GM19324 (cell line): ENCODE results near the gene ATXN1.

Experiments
- ATAC-seq: cut with Tn5 transposase; IDR thresholded peaks from one replicate; pipeline ENCODE4 v1.9.1; 2021; ENCODE audit warnings: mild to moderate bottlenecking, moderate library complexity; ENCODE audit not compliant: unreplicated experiment, low FRiP score

Gene ATXN1

DNA sequence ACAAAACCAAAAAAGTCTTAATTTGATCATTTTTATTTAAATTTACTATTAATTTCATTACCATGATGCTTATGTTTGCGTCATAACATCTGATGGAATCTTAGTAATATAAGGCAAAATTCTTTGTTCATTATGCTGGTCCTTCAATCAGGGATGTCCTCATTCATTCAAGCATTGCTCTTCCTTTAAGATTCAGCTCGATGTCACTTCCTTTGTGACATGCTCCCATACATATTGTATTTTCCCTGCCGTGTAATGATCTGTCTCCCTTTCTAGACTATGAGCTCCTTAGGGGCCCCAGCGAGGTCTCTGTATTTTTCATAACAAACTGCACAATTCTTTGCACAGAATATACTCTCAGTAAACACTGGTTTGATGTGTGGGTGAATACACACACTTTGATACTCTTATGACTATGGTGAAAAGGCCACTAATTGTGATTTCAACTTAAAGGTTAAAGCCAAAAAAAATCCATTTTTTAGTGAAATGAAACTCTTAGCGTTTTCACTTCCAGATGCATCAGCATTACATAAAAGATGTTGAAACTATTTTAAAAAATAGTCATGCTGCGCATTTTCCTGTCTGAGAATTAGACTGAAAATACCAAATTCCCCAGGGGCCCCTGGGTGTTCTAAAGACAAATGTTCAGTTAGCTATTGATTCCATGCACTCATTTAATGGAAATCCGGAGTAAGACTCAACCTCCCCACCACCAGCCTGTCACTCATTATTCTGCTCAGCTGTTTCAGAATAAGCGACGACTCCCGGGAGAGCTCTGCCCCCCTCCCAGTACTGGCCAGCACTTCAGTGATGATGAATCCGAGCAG, 169.7 kb downstream of the ATXN1 start:
- ATAC-seq = peak; percentile 72

DNA sequence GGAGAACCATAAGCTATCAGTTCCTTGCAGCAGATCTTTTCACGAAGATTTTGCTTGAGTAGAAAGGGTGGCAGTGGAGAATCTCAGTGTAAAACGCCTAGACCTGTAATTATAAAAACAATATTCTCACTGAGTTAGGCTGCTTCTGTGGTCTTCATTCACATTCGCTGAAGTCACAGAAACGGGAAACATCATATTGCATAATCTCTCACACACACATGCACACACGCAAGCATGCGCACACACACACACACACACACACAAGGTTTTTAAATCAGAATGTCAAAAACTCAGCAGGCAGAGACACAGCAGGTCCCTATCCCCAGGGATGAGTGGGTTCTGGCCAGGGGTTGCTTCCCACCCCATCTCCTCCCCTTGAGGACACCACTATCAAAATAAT, 175.5 kb downstream of the ATXN1 start:
- no peak for ATAC-seq

DNA sequence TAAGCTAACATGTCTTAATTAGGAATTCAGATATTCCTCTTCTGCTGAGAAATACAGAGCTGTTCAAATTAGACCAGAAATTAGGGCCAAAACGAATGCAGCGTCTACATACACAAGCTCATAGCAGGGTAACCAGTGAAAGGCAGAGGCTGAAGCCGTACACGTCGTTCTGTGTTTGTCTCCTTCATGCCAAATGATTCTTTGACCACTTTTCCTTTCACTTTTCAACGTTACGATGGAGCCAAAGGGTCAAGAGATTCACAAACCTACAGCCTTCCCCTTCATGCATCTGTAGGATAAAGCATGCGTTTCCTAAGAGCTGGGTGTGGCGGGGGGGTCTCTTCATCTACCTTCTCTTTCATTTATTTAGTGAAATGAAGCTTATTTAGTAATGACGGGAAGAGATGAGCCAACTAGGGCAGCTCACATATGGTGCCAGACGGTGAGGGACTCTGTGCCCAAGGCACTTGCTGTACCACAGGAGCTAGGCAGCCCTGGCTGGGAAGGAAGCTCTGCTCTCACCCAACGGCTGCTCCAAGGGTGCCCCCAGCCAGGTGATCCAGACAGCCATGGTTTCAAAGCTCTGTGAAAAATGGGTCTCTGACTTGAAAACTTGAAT, 178.0 kb downstream of the ATXN1 start:
- ATAC-seq = no peak

DNA sequence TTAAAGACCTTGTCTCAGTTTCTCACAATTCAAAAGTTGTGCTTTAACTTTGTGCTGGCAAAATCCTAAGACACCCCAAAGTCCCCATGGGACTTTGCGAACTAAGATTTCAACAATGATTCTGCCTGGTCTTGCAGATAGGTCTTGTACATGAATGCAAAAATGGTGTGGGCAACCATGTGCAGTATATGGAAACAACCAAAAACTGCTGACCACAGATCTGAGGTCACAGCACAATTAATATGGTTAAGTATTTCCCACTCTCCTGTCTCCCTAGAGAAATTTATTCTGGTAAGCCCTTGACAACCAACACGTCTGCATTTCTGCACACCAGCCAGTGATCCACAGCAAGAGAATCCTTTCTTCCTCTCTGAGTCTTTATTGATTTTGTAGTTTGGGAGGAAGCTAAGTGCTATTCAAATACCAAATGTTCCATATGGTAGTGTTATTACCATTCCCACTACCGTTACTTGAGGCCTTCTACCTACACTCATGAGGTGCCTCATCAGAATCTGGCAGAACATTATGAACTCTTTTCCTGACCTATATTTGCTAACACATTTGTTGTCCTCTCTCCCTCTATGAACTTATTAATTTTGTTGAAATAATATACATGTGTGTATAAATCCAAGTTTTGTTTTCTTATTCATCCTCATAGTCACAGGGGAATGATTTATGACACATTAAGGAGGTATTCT, 178.7 kb downstream of the ATXN1 start:
- no peak for ATAC-seq

DNA sequence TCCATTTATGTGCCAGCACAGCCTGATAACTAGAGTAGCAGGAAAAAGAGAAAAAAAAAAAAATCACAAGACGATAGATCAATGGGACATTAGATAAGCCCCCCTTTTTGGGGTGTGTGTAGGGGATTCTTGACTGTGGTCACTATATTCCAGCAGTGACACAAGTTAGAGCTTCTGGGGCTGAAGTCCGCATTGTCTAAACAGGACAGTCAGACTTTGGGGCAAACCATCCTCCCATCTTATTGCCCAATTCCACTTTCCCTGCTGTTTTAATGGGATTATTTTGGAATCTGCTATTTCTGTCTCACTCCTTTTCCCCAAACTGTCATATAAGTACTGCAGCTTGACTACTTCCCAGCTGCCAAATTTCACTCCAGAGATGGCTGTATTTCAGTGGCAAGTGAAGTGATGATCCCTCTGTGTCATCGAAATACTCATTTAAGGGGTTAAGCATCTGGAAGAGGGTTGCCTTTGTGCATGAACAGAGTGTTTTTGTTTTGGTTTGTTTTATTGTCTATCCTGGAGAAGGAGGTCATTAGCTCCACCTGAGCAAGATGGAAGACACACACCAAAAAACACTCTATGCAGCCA, 182.5 kb downstream of the ATXN1 start:
- no peak for ATAC-seq

DNA sequence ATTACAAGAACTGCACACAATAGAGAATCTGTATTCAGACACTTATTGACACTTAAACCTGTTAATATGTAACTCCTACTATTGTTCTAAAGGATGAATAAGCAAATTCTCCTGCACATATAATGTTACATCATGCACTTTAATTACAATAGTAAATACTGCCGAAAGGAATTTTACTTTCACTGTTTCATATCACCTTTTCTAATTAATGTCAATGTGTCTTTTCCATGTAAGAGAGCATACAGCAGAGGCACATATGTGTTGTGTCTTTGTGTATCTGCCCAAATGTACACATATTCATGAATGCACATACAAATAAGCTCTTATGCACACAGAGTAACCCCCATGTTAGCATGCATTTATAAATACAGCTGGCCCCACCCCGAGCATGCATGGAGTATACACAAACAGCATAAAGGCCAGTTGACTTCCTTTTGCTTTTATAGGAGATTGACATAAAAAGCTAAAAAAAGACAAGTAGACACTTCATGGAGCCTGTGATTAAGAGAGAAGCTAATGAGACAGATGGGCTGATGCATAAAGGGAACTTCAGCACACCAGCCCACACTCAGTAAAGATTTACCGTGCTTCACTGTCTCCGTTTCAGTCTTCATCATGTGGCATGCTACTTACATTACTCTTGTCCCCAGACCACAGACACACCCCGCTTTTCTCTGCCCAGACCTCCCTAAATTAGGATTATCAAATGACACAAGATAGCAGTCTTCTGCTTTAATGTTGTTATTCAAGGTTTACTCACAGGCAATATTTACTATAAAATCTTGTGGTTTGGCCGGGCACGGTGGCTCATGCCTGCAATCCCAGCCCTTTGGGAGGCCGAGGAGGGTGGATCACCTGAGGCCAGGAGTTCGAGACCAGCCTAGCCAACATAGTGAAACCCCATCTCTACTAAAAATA, 184.6 kb downstream of the ATXN1 start:
- ATAC-seq = no peak

DNA sequence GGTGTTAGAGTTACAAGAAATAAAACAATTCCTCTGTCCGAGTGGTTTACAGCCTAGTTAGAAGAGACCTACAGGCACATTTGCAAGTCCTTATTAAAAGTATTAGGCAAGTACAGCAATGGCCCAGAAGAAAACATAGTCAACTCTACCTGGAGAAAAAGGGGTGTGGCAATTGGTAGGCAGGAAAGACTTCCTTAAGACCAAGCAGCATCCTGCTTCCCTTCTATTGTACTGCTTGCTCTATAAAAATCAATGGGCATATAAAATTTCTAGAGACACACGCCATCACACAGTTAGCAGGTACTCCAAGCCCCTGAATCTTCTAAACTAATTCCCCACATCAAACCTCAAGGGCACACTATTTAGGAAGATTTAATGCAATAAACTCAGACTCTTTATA, 185.6 kb downstream of the ATXN1 start:
- ATAC-seq = no peak

DNA sequence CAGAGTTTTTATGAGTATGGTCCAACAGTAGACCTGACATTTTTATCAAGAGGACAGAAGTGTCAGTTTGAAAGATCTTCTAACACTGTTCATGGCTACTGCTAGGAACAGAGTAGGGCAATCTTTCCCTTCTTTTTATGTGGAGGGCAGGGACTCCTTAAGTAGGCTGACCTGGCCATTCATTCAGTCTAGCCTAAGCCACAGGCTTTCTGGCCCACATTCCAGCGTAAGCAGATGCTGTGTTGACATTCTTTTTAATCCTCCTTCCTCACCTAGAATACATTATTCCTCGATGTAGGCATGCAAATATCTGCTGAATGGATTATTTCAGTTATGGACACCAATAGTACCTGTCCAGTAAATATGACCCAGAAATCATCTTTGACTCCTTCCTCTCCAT, 188.3 kb downstream of the ATXN1 start:
- ATAC-seq = no peak

DNA sequence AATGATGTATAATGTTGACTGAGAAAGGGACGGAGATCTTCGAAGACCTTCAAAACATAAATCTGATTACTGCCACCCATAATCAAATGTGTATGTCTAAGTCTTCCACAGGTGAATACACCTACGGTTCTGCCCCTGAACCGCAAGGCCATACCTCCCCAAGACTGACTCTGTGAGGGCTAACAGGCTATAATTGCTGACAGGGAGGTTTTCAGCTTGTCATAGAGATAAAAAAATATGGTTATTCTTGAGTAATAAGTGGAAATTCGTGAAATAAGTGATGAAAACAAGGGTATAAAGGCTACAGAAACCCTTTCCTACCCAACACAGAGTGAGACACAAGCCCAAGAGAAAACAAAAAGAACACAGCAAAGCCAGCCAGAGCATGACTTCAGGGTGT, 188.9 kb downstream of the ATXN1 start:
- ATAC-seq = no peak

DNA sequence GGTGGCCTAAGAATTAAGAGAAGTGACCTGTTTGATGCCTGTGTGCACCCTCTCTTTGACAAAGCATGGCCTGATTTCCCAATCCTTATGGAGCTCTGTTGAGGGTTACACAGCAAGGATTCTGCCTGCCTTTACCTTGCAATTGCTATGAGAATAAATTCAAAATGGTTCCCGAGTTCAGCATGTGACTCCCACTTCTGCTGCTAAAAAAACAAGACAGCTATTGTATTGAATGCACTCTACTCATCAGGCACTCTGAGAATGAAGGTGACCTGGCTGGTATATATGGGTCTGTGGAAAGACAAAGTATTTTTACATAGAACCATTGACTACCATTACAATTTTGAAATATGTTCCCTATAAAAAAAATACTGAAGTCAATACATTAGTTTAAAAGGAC, 190.3 kb downstream of the ATXN1 start:
- no peak for ATAC-seq

DNA sequence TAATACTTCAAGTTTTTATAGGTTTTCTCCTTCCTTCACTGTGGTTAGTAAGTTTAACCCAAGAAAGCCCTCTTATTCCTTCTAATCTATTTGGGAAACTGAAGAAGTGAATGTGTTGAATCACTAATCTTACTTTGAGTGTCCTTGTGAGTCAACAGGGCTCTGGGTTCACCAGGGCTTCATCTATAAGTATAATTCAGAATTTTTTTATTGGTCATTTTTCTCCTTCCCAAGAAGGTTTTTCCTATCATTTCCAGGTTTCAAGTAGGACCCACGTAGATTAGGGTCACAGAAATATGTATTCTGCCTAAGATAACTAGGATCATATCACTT, 191.1 kb downstream of the ATXN1 start:
- ATAC-seq = no peak

DNA sequence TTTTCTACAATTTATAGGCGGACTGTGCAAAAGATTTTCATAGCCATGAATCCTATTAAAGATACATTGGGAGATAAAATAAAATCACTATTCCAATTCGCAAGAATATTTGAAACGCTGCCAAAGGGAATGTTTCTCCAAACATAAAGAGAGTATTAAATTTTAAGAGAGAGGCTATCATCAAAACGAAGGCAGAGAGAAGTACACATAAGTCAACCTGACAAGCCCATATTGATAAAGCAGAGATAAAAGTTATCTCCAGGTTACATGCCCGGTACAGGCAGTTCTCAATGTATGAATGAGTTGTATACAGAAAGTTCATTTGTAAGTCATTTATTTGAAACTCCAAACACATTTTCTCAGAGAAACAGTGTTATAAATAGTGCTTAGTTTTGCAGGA, 193.1 kb downstream of the ATXN1 start:
- no peak for ATAC-seq

DNA sequence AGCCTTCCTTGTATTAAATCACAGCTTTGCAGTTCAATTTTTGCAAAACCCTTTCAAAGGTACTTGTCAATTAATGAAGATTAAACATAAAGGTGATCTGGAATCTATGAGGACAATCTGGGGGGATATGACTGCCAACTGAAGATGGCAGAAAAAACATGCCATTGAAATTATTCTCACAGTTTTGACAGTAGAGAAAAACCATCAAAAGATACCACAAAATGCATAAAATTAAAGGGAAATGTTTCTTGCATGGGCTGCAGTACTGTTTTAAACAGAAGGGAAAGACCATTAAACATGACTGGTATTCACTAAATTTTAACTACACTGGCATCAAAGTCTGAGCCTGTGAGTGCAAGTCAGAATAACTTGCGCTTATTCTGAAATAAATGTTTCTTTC, 194.2 kb downstream of the ATXN1 start:
- no peak for ATAC-seq

DNA sequence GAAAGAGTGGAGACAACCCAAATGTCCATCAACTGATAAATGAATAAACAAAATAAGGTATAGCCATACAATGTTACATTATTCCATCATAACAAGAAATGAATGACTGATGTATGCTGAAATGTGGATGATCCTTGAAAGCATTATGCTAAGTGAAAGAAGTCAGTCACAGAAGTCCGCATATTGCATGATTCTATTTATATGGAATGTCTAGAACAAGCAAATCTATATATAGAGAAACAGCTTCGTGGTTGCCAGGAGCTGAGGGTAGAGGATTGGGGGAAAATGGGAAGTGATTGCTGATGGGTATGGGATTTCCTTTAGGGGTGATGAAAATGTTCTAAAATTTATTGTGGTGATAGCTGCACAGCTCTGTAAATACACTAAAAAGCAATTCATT, 196.8 kb downstream of the ATXN1 start:
- no peak for ATAC-seq

DNA sequence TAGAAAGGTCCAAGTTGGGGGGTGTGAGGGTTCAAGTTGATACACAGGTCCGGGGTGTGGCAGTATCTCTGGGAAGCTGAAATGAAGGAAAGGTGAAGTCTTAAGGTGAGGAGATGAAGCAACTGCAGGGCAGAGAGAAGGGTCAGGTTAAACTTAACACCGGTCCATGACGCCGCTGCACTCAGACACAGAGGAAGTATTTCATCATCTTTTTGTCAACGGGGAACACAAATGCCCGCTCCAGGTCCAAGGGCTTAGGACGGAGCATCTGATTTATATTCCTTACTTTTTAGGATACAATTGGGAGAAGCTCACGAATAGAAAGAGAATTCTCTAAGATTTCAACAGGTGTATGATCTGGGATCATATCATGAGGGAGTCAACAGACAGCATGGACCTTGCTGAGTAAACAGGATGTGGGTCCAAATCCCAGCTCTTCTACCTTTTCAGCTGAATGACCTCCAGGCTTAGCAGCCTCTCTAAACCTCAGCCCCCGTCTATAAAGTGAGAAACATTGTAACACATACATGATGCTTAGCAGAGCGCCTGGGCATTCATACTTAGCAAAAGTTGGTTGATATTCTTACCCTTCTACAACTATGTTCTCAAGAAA, 197.5 kb downstream of the ATXN1 start:
- ATAC-seq = no peak

DNA sequence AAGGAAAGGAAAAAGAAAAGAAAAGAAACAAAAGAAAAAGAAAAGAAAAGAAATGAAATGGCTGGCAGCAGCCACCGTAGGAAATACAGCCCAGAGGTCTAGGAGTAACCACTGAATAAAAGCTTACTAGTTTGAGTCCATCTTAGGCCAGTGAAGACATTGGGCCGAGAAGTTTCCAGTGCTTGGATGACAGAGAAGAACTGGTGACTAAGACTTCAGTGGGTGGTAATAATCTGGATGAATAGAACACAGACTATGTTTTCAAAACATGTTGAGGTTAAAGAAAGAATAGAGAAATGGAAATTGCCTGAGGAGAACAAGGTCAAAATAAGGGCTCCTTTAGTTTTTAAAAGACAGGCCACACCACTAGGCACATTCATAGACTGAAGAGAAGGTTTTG, 198.8 kb downstream of the ATXN1 start:
- ATAC-seq = no peak

DNA sequence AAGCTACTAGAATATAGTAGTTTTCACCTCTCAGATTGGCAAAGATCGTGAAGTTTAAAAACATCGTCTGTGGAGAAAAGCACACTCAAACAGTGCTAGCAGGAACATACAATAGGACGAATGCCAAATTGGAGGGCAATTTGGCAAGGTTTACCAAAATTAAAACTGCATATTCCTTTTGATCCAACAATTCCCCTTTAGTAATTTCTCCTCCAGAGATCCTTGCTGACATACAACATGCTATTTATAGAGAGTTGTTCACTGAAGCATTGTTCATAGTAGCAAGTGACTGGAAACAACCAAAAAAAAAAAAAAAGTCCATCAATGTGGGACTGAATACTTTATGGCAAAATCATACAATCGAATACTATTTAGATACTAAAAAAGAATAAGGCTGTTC, 202.2 kb downstream of the ATXN1 start:
- no peak for ATAC-seq

DNA sequence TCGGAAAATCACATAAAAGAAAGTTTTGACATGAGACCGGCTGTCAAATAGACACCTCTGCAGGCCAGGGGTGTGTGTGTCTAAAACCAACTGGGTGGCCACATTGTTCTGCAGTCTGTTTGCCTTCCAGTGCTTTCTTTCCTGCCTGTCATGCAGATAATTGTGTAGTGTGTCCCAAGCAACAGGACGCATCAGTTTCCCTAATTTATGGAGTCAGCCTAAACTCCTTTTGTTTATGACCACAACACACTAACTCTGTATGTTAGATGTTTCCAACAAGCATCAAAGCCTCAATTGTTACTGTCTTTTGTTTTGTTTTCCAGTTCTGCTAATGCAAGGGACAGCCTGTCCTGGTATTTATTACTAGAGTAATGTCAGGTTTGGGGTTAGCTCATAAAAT, 205.7 kb downstream of the ATXN1 start:
- ATAC-seq = no peak

DNA sequence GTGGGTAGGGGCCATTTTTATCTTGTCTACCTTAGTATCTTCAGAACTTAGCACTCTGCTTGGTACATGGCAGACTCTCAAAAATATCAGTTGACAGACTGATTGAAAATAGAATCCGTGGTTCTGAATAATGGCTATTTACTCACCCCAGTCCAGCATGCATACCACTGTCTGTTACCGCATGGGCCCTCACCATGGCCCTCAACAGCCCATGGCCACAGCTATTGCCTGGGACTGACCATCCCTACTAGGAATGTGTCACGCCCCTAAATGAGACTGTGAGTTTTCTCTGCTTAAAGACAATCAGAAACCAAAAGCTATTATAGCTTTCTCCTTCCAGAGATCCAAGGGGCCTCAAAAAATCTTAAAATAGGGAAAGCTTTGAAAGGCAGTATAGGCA, 207.7 kb downstream of the ATXN1 start:
- ATAC-seq = no peak

DNA sequence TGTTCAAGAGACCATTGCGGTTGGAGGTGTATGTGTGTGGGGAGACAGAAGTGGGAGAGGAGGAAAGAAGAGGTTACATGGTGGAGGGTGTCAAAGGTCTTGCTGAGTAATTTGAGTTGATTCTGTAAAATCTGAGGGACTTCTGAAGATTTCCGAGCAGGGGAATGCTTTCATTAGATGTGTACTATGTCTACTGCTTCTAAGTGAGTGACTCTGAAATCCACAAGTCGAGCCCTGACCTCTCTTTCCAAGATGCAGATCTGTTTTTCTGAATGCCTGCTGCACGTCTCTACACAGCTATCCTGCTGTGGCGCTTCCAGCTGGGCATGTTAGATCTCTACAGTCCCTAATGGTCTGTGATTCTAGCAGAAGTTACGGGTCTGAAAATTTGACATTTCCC, 209.8 kb downstream of the ATXN1 start:
- no peak for ATAC-seq
